ENCODE measurements around the gene MAD1L1. TPM values are rescaled to one million over a fixed set of nuclear protein-coding genes. Genes with fewer than 3 reads are reported as not detected.

The MAD1L1 gene
- total and polyA plus RNA-seq, 2 of the 4 experiments (the other 2 are of a cell fraction) = 29.0 to 40.9 TPM

DNA sequence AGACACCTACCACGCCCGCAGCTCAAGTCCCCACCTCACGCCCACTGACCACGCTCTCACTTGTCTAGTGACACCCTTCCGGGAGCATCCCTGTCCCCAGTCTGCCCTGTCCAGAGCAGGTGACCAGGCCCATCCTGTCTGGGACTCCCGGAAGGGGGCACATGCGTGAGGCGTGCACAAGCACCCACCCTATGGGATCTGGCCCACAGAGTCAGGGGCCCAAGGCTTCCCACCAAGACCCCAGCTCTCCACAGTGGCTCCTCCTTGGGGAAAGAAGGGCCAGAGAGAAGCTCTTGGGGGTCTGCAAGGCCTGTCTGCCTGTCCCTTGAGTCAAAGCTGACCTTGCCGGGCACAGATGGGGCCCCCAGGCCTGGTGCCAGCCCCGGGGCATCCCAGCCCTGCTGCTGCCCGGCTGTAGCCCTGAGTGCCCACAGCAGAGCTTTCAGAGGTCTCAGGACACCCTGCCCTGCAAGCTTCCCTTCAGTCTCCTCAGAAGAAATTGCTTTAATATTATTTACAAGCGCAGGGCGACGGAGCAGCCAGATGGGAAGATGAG, 367.7 kb downstream of the MAD1L1 start:
- in situ Hi-C loops (cut with MboI; ENCODE audit: low sequenced_read_pairs) (no loop called here), dilution Hi-C loops (cut with HindIII; ENCODE audit: low sequenced_read_pairs, unreplicated experiment) (no loop called here), intact Hi-C loops (cut with micrococcal nuclease) (no loop called here)
- H3K4ac ChIP-seq (ENCODE audit: low read depth, low read length) = no peak overlapping the region
- H3K36me3 ChIP-seq (ENCODE audit: control insufficient read depth, insufficient read depth, low read length) = no peaks in the 10 kb centered on the region
- no peak overlapping the region for H2AK9ac ChIP-seq (replicated peaks; ENCODE audit: low read depth, low read length, poor library complexity)
- H3K27ac ChIP-seq (ENCODE audit: insufficient read depth, low read length) = no peak overlapping the region
- H3K4me1 ChIP-seq (ENCODE audit: control insufficient read depth, insufficient read depth, low read length) = no peaks in the 10 kb centered on the region
- no peaks in the 10 kb centered on the region for H3K27me3 ChIP-seq (ENCODE audit: control insufficient read depth, insufficient read depth, low read length)
- ChIA-PET POLR2A (ENCODE audit: unreplicated experiment) (no interaction called here), CTCF (no interaction called here)
- no peak overlapping the region for H2BK20ac ChIP-seq (ENCODE audit: low read depth, low read length)
- no peak overlapping the region for H2BK5ac ChIP-seq (ENCODE audit: low read depth, low read length, poor library complexity, severe bottlenecking)
- H3K9me1 ChIP-seq (ENCODE audit: insufficient read depth, low read length) = no peaks in the 10 kb centered on the region
- no peak overlapping the region for H4K8ac ChIP-seq (ENCODE audit: low read depth in 2 of 2, low read length in 2 of 2)
- no peak overlapping the region for H2AK5ac ChIP-seq (ENCODE audit: low read depth, low read length)
- no peak overlapping the region for H2BK120ac ChIP-seq (ENCODE audit: low read depth, low read length)
- H2AFZ ChIP-seq (replicated peaks; ENCODE audit: low read length, poor library complexity) = no peak overlapping the region
- WGBS, 2 experiments (ENCODE audit: extremely low coverage in 2 of 2, insufficient read length in 1 of 2) = 90% methylated on average over 4 of the region's 14 CpGs; no CpG with 5 or more reads in 1 of the 2 experiments
- TF ChIP-seq, protein P1, sequence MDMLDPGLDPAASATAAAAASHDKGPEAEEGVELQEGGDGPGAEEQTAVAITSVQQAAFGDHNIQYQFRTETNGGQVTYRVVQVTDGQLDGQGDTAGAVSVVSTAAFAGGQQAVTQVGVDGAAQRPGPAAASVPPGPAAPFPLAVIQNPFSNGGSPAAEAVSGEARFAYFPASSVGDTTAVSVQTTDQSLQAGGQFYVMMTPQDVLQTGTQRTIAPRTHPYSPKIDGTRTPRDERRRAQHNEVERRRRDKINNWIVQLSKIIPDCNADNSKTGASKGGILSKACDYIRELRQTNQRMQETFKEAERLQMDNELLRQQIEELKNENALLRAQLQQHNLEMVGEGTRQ (IDR thresholded peaks at IDR 0.05; ENCODE audit: low read depth, low read length) = no peak
- TF ChIP-seq MAZ (IDR thresholded peaks at IDR 0.05; ENCODE audit: borderline replicate concordance, low read depth, low read length) (no peak), POLR2A (IDR thresholded peaks at IDR 0.05; ENCODE audit: low read depth, low read length) (no peak), NFE2L2 (IDR thresholded peaks at IDR 0.05; ENCODE audit: low read depth, low read length) (no peak), CHD1 (IDR thresholded peaks at IDR 0.05; ENCODE audit: low read depth, low read length) (no peak), MXI1 (IDR thresholded peaks at IDR 0.05; ENCODE audit: borderline replicate concordance, low read depth, low read length) (no peak), SMC3 (IDR thresholded peaks at IDR 0.05; ENCODE audit: low read depth, low read length) (no peak)
- TF ChIP-seq, protein P2, sequence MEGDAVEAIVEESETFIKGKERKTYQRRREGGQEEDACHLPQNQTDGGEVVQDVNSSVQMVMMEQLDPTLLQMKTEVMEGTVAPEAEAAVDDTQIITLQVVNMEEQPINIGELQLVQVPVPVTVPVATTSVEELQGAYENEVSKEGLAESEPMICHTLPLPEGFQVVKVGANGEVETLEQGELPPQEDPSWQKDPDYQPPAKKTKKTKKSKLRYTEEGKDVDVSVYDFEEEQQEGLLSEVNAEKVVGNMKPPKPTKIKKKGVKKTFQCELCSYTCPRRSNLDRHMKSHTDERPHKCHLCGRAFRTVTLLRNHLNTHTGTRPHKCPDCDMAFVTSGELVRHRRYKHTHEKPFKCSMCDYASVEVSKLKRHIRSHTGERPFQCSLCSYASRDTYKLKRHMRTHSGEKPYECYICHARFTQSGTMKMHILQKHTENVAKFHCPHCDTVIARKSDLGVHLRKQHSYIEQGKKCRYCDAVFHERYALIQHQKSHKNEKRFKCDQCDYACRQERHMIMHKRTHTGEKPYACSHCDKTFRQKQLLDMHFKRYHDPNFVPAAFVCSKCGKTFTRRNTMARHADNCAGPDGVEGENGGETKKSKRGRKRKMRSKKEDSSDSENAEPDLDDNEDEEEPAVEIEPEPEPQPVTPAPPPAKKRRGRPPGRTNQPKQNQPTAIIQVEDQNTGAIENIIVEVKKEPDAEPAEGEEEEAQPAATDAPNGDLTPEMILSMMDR (conservative IDR thresholded peaks at IDR 0.05; ENCODE audit: low read depth, low read length) = no peak
- no peak overlapping the region for H3K56ac ChIP-seq (ENCODE audit: extremely low read depth, insufficient read depth, low read length)
- H3K79me1 ChIP-seq (ENCODE audit: low read depth in 1 of 2, low read length in 2 of 2) = peaks cover 0 to 7% of the 10 kb centered on the region in 2 experiments; a peak in 1 of 4 replicates
- no peaks in the 10 kb centered on the region for H3K9me3 ChIP-seq (ENCODE audit: control insufficient read depth, insufficient read depth, low read length)
- no peak overlapping the region for H4K5ac ChIP-seq (ENCODE audit: low read depth, low read length)
- H3K9ac ChIP-seq (ENCODE audit: low read depth, low read length) = no peak overlapping the region
- no peak overlapping the region for H4K91ac ChIP-seq (ENCODE audit: insufficient read depth, low read depth, low read length)
- DNase-seq = no peak
- no TSS peak for BruUV-seq (replicated peaks)
- H3K4me3 ChIP-seq (ENCODE audit: insufficient read depth, low read depth, low read length) = no peak overlapping the region
- no peak overlapping the region for H3K18ac ChIP-seq (ENCODE audit: low read depth, low read length)
- H2BK15ac ChIP-seq (ENCODE audit: low read depth, low read length) = no peak overlapping the region
- ATAC-seq (ENCODE audit: low read depth) = no peak
- no peak overlapping the region for H3K4me2 ChIP-seq (ENCODE audit: low read depth, low read length)
- H4K20me1 ChIP-seq (ENCODE audit: insufficient read depth, low read length) = no peaks in the 10 kb centered on the region; the same call in 1 of the 2 replicates
- H3K14ac ChIP-seq (replicated peaks; ENCODE audit: low read depth, low read length) = no peak overlapping the region
- H3K23ac ChIP-seq (ENCODE audit: low read depth, low read length) = no peak overlapping the region
